HL-60 (cell line): ENCODE measurements around the gene DIAPH2.

Source experiments
- DNase-seq, 2 experiments: peaks; one replicate each; pipeline ENCODE4 v3.0.0-alpha.2; 2010 to 2020; ENCODE audit warnings: low read depth in 1 of 2, low spot score in 1 of 2
- H3K27ac ChIP-seq: fragments of 250-450 bp; sonication (Bioruptor Pico); replicated peaks from 2 replicates; pipeline ENCODE4 v1.5.1; 2020; ENCODE audit warnings: mild to moderate bottlenecking, moderate library complexity
- H3K27me3 ChIP-seq: fragments of 250-450 bp; sonication (Bioruptor Pico); 2 replicates; pipeline ENCODE4 v1.5.1; 2021; ENCODE audit warnings: mild to moderate bottlenecking, moderate library complexity; ENCODE audit not compliant: insufficient read depth, poor library complexity, severe bottlenecking
- H3K4me3 ChIP-seq: replicated peaks from 2 replicates; pipeline ENCODE4 v1.5.1; 2011; ENCODE audit warnings: mild to moderate bottlenecking, control low read depth, low read length; ENCODE audit not compliant: insufficient read depth
- CTCF ChIP-seq: IDR thresholded peaks from one replicate; pipeline ENCODE4 v1.5.1; 2011; ENCODE audit warnings: low read length, control low read depth, inconsistent platforms; ENCODE audit not compliant: insufficient read depth
- GABPA ChIP-seq: IDR thresholded peaks from 2 replicates; pipeline ENCODE4 v1.6.1; 2012; ENCODE audit warnings: low read depth
- POLR2AphosphoS5 ChIP-seq: IDR thresholded peaks from 2 replicates; pipeline ENCODE4 v1.6.1; 2012; ENCODE audit warnings: low read depth
- REST ChIP-seq: IDR thresholded peaks from 2 replicates; pipeline ENCODE4 v1.6.1; 2012; ENCODE audit warnings: low read depth; ENCODE audit not compliant: insufficient replicate concordance
- SPI1 ChIP-seq: IDR thresholded peaks from 2 replicates; pipeline ENCODE4 v1.6.1; 2012; ENCODE audit warnings: low read depth, mild to moderate bottlenecking, borderline replicate concordance

Gene DIAPH2

GRCh38 chrX:97189668-97190067, 505.0 kb downstream of the DIAPH2 start:
- Histone ChIP-seq H3K4me3 (no peak overlapping the region), H3K27ac (no peak overlapping the region), H3K27me3 (no peaks in the 10 kb centered on the region)
- no peak for DNase-seq
- TF ChIP-seq REST = no peak
- TF ChIP-seq CTCF = no peak
- TF ChIP-seq POLR2AphosphoS5 = no peak
- no peak for TF ChIP-seq SPI1
- TF ChIP-seq GABPA = no peak

- no peak overlapping the region for H3K27ac ChIP-seq
- no peak for DNase-seq
- no peaks in the 10 kb centered on the region for H3K27me3 ChIP-seq
- TF ChIP-seq GABPA (no peak), SPI1 (no peak), REST (no peak), POLR2AphosphoS5 (no peak), CTCF (no peak)
- H3K4me3 ChIP-seq = no peak overlapping the region
Observed at GRCh38 chrX:97199501-97199900, 514.9 kb downstream of the DIAPH2 start.

- H3K4me3 ChIP-seq = no peak overlapping the region
- H3K27ac ChIP-seq = no peak overlapping the region
- DNase-seq = no peak
- TF ChIP-seq GABPA (no peak), SPI1 (no peak), CTCF (no peak), REST (no peak), POLR2AphosphoS5 (no peak)
- H3K27me3 ChIP-seq = no peaks in the 10 kb centered on the region
Observed at GRCh38 chrX:97200454-97200853, 515.8 kb downstream of the DIAPH2 start.
